HG03159 (cell line): ENCODE measurements around the gene KLHDC8A.

Experiments used
- ATAC-seq: cut with Tn5 transposase; IDR thresholded peaks from one replicate; pipeline ENCODE4 v1.9.1; 2021; ENCODE audit warnings: mild to moderate bottlenecking, moderate library complexity; ENCODE audit not compliant: unreplicated experiment

The KLHDC8A gene

DNA sequence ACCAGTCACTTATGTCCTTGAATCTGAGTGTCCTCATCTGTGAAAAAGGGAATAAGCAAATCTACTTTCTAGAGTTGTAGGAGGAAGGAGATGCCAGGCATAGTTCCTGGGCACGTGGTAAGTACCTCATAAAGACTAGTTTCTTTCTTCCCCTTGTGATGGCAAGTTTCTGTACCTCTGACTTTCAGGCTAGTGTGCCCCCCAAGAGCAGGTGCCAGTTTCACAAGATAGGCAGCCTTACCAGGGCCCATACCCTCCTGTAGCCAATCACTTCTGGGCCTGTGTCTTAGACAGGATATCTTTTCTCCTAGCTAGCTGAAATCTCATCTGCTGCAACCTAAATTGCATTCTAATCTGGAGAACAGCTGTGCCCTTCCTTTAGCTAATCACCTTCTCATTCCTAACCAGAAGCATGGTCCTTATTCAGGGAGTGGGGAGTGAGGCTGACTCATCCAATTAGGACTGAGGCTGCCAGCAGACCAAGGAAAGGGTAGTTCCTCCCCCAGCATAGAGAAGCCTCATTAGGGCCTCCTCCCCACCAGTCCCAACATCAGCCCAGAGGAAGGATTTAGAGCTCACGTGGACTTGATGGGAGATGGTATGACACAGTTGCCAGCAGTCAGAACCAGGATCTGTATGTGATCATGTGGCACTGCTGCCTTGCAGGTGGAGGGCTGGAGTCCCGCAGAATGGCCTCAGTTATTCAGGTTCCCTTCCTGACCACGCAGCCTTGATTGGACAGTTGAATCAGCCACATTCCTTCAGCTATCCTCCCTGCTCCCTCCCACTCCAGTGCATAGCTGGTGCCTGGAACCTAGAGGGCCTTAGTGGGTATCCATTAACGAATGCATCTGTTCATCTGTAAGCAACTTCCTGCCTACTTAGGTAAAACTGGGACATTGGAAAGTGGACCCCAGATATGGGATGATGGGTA, 7.9 kb downstream of the KLHDC8A start:
- ATAC-seq = no peak

DNA sequence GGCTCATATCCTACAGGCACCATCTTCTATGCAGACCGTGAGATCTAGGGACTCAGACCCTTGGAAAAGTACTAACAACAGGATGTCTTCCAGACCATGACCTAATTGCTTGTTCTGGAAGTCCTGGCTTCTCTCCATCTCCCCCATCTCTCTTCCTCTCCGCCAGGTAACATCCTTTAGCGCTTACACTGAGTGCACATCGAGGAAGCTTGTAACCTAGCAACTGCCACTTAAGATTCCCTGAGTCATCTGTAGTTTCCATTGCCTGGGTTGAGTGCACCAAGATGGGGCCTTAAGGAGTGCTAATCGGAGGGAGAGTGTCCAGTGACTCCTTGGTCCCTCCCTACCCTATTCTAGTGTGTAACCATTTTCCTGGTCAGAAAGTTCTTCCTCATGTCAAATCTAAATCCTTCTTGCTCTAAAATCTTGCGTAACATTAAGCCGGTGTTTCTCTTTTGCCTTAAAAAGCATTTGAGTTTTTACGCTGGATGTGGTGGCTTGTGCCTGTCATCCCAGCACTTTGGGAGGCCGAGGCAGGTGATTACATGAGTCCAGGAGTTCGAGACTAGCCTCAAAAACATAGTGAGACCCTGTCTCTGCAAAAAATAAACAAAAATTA, 9.7 kb downstream of the KLHDC8A start:
- no peak for ATAC-seq

DNA sequence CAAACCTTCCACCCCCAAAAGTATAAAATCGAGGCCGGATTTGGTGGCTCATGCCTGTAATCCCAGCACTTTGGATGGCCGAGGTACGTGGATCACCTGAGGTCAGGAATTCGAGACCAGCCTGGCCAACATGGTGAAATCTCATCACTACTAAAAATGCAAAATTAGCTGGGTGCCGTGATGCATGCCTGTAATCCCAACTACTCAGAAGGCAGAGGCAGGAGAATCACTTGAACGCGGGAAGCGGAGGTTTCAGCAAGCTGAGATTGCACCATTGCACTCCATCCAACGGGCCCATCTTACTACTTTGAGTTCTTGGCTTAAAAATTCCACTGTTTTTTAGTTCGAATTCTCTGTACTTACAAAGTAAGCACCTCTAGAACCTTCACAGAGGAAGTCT, 11.0 kb downstream of the KLHDC8A start:
- ATAC-seq = no peak

DNA sequence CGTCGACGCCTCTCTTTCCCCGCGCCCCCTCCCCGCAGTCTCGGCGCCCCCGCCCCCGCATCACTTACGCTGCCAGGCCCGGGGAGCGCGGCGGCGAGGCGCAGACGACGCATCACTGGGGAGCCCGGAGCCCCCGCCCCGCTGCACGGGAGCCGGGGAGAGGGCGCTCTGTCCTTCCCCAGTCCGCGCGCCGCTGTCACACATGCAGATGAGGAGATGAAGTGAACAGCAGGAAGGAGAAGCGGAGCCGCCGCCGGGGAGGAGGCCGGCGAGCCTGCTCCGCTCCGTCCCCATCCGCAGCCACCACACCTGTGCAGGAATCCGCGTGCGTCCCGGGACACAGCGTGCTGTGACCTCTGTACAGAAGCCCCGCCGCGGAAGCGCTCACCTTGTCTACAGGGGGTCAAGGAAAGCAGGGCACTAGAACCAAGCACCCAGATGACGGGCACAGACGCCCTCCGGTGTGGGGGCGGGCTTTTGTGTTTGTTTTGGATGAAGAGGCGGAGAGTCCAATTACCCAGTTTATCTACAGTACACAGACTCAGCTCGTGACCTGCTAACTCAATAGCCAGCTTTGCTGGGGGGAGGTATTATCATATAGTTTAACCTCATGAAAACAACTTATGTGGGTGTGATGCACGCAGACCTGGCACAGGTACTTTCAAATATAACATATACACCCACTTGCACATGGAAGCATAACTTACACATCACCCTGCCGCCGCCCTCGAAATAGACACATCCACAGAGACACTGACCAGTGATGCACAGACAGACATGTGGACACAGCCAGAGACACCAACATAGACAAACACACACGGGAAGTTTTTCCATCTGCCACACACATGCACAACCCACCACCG, 12.4 kb downstream of the KLHDC8A start:
- ATAC-seq = no peak

DNA sequence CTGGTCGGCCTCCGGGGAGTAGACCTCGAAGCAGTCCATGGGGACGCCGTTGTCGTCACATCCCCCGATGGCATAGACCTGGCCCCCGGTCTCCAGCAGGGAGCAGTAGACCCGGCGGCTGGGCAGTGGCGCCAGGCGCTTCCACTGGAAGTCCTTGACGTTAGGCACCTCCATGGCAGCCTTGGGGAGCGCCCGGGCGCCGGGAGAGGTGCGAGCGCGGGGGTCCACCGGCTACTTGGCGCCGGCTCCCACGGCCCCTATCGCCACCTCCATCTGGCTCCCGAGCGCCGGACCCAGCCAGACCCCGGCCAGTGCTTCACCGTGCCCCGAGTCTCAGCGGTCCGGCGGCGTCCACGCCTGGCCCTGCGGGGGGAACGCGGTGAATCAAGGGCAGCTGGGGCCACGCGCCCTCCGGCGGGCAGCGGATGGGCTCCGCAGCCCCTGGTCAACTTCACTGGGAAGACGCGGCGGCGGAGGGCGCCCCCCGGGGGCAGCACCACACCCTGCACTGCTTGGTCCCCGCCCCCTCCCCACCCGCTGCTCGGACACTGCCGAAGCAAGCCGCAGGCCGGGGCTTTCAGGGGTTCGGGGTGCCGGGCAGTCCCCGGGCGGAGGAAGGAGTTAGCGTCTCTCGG, 13.2 kb downstream of the KLHDC8A start:
- ATAC-seq = no peak

DNA sequence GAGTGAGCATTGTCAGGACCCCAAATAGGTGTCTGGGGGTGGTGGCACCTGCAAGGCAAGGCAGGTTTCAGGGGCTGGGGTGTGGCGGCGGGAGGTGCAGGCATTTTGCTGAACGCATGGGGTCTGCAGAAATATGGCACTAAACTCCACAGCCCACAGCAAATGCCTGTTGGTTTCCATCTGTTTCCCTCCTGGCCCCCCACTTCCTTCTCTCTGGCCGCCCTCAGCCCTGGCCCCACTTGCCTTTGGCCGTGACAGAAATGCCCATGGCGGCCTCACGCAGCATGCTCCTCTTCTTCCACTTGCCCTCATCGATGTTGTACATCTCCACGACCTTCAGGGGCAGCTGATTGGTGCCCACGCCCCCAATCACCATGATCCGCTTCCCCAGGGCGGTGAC, 13.7 kb downstream of the KLHDC8A start:
- no peak for ATAC-seq

DNA sequence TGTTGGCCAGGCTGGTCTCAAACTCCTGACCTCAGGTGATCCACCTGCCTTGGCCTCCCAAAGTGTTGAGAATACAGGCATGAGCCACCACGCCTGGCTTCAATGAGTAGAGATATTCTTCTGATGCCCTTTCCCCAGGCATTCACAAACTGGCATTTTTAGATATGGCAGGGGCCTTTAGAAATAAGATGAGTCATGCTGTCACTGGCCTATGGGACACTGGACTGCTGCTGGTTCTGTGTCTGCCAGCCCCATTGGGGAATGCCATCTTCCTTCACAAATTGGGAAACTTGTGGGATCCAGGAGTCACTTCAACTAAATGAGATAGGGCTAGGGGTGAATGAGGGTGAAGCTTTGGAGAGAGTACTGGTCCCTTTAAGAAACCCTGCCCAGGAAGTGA, 16.0 kb downstream of the KLHDC8A start:
- ATAC-seq = no peak

DNA sequence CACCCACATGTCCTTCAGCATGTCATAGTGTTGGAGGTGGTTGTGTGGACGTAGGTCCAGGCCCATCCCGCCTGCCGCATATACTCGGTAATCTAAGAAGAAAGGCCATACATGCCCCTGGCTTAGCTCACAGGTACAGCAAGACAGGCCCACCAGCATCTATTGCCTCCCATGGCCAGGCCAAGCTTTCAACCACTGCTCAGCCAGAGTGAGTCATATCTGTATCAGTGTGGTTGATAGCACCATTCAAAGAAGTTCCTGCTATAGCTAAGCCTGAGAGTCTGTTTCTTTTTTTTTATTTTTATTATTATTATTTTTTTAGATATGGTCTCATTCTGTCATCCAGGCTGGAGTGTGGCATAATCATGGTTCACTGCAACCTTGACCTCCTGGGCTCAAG, 17.0 kb downstream of the KLHDC8A start:
- ATAC-seq = peak; percentile 67

DNA sequence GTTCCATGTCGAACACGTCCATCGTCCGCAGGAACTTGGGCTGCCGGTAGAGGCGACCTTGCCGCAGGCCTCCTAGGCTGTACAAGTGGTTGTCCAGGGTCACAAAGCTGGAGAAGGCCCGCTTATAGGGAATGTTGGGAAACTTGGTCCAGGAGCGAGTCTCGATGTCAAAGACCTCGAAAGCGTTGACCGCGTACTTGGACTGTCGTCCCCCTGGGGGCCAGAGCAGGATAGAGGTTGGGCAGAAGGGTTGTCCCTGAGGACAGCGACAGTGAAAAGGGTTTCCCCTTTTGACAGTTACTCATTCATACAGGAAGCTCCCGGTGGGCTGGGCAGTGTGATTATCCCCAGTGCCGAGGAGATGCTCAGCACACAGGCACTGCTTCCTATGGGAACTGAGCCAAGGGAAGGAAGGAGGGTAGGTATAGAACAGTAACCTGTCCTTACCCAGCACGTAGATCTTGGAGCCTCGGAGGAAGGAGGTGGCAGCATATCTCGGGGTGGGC, 17.5 kb downstream of the KLHDC8A start:
- no peak for ATAC-seq

DNA sequence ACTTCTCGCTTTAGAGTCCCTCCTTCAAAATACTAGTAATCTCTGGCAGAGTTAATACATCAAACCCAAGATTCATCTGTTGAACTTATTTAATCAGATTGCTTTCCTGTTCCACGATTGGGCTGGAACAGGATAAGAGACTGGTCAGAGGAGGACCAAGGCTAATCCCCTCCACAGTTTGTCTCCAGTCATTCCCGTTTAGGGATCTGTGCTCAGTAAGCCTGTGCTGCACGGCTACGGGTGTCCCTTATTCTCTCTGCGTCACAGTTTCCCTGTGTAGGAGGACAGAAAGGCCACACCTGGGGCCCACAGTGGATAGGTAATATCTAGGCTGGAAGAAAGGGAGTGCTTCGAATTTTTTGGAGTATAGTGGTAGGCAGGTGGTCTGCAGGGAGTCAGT, 18.7 kb downstream of the KLHDC8A start:
- no peak for ATAC-seq

DNA sequence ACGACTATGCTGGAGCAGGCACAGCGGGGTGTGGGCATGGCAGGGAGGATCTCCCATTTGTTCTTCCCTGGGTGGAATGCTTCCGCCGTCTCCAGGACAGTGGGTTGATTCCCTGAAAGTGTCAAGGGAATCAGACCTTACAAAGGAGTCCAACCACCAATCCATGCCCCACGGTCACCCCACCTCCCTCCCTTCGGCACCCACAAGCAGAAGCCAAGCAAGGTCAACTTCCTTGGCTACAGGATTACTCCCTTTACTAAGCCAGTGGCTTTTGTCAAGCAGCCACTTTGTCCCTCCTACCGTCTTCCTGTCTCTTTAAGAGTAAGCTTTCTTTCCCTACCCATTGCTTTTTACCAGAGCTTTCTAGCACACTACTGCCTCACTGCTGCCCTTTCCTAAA, 19.2 kb downstream of the KLHDC8A start:
- ATAC-seq = no peak

DNA sequence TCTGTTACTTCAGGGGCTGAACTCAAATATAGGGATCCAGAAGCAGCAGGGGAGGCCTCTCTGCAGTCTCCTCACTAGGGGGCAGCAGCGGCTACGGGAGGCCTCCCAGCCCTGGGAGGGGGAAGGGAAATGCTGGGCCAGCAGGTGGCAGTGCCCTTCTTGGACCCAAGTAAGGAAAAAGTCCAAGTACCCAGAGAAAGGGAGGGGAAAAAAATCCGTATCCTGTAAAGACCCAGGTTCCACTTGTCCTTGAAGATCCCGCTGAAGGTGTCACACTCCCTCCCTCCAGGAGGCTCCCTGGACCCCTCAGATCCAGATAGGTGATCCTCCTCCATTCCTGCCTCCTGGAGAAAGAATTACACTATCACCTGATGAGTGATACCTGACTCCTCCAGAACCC, 21.0 kb downstream of the KLHDC8A start:
- ATAC-seq = no peak

DNA sequence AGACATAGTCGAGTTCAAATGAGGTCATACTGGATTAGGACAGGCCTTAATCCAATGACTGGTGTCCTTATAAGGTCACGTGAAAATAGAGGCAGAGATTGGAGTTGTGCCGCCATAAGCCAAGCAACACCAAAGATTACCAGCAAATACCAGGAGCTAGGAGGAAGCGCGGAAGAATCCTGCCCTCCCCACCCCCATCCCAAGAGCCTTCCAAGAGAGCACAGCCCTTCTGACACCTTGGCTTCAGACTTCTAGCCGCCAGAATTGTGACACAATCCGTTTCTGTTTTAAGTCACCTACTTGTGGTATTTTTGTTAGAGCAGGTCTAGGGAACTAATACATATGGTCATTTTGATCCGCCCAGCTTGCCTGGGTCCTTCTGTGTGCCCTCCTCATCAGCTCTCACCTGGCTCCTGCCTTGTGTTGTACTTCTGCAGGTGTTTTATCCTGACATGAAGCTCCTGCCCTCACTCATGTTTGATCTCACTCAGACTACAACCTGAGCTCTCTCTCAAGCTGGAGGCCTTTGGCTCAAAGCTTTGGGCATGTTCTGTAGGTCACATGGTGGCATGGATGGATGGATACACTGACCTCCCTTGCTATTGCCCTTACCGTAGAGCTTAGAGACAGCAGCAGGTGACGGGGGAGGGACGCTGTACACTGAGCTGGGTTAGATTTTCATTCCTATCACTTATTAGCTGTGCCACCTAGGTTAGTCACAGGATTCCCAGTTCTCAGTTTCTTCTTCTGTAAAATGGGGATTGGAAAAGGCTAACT, 24.5 kb downstream of the KLHDC8A start:
- ATAC-seq = no peak

DNA sequence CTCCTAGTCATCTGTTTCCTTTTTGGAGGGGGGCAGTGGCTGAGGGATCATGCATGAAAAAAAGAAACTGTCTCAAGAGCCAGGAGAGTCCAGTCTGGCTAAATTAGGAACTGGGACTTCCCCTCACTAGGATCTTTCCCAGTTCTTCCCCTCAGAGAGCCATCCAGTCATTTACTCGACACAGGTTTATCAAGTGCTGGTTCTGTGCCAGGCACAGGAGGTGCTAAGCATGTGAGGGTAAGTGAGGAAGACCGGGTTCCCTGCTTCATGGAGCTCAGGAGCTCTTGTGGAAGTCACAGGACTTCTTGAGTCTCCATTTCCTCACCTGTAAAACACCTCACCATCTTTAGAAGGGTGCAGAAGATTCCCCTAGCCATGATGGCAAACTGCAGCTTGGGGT, 26.6 kb downstream of the KLHDC8A start:
- no peak for ATAC-seq

DNA sequence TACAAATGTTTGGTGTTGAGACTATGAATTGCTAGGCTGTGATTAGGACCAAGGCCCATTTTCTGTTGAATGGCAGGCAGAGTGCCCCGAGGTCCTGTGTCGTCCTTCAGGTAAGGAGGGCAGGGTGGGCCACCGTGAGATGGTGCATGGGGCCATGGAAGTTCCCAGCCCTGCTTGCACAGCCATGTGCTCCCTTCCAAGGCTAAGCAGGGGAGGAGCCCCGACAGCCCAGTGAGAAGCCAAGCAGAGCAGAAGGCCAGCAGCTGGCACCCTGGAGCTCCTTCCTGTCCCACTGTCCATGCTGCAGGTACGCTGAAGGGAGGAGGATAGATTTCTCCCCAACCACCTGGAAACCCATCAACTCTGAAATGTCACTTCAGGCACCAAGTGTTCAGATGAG, 27.0 kb downstream of the KLHDC8A start:
- no peak for ATAC-seq

DNA sequence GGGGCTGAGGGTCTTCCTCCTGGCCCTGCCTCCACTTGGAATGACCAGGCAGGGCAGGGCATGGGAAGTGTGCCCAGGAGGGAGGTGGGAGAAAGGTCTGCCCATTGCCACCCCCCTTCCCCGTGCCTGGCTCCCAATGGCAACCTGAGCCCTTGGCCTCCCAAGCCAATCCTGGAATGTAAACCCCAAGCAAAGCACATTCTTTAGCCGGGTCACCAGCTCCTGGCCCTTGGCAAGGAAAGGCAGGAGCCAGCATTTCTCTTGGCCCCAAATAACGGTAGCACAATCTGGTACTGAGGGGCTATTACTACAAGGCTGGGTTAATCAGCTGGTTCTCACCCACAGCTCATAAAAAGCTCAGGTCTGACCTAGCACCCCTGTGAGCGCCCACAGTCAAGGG, 28.2 kb downstream of the KLHDC8A start:
- no peak for ATAC-seq

DNA sequence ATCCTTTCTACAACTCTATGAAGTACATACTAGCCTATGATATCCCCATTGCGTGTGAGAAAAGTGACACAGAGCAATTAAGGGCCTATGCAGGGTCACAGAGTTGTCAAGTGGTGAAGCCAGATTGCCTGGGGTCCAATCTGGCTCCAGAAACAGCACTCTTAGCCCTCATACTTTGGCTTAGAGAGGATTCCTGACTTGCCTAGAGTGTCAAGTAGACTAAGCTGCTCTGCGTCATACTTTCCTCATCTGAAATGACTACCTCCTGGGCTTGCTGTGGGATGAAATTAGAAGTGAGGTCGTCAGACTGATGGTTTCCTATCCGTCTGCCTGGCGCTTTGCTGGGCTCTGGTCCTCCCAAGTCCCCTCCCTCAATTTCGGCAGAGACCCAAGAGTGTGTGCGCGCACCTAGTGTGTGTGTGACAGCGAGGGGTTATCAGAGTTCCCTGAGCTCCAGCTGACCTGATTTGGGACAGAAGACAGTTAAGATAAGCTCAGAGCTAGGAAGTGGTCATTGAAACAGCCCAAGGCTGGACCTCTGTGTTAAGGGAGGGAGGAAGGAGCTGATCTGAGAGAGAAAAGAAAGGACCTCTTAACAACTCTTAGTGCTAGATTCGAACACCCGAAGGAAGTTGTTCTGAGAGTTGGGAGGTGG, 29.8 kb downstream of the KLHDC8A start:
- no peak for ATAC-seq

DNA sequence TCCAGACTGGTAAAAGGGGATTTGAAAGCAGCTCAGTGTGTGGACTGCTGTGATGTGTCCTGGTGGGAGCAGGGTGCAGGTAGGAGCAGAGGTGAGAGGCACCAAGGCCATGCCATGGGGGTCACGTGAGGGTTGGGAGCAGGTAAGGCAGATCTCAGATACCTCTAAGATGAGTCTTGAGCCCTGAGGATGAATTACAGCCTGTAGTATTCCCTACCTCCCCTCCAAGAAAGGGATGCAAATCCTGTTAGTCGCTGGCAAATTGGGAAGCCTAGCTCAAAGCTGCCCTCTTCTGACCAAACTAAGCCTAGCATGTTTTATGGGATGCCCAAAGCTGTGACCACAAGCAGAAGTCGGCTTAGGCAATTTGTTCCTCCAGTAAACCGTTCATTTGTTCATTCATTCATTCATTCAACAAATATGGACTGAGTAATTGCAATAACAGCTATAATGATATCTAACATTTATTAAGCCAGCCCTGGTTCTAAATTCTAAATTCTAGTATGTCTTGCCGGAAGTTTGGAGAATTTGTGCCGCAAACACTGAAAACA, 31.3 kb downstream of the KLHDC8A start:
- ATAC-seq = no peak

DNA sequence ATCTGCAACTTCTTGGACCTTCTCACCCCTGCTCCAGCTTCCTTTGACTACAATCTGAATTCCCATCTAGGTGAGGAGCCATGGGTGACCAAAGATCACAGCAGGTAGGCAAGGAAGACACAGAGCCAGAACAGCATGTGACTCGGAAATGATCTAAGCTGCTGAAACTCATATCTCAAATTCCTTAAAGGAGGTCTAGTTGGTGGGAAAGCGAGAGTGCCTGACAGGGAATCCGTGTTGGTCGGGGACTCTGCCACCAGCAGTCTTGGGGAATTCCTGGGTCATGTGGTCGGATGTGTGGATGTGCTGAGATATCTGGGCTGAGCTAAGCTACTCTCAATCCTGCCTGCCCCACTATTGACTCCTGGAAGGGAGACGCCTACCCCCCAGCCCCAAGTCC, 31.9 kb downstream of the KLHDC8A start:
- no peak for ATAC-seq
